NCI-H226 (cell line): Measurements from ENCODE around the gene MYPN.
"Not testable (repeated sequence)": the region's sequence is repeated elsewhere in the genome, so short reads cannot be mapped to it uniquely, and the experiment has no call there.

Source experiments
- DNase-seq: peaks from one replicate; pipeline ENCODE4 v3.0.0-alpha.2; 2015

MYPN gene

DNA sequence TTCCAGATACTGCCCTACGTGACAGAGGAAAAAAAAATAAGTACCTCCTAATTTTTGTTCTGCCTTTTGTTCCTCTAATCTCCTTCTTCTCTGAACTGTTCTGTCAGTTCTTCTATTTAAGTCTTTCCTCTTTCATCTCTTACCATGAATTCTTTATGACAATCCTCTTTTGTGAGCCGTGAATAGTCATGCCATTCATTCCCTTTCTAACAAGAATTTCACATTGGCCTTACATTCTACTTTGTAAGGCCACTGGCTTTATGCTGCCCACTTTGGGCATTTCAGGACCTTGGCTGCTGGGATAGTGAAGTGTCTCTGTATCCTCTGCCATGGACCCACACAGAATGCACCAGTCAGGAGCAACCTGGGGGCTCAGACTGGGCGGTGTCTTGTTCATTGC, 69.7 kb downstream of the MYPN start:
- no peak for DNase-seq

DNA sequence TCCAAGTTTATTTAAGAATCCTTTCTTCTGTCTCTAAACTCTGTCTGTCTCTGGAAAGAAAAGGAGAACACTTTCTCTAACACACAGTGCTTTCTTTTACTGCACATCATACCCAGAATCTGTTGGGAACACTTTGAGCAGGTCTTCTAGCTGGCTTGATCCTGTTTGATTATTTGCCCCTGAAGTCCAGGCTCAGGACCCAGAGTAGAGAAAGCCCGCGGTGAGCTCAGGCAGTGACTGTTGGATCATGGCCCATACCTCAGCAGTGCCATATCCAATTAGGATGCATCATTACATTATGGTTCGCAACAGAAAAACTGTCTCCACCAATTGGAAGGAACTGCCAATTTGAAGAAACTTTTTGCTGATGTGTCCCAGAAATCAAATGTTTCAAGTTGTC, 71.2 kb downstream of the MYPN start:
- no peak for DNase-seq

DNA sequence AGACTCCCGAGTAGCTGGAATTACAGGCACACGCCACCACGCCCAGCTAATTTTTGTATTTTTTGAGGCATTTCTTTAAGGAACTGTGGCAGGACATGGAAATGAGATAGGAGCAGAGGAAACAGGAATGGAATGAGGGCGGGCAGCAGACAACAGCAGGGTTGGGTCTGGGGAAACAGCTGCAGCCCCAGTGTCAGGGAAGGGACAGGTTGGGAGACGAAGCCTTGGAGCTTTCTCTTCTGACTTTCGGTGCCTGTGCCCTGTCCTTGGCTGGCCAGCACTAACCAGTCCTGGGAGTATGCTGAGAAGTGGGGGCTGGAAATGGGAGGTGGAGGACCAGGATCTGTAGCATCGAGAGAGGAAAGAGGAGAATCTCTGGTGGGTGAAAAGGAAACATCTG, 75.3 kb downstream of the MYPN start:
- DNase-seq = no peak

DNA sequence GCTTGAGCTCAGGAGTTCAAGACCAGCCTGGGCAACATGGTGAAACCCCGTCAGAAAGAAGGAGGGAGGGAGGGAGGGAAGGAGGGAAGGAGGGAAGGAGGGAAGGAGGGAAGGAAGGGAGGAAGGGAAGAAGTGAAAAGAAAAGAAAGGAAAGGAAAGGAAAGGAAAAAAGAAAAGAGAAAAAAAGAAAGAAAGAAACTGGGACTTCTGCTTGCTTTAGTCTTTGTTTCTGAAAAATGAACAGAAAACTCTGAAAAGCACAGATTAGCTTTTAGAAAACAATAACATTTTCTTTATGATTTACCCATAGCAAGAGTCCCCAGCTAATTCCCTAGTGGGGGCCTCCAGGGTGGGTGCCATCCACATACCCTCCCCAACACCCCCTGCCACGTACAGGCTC, 75.8 kb downstream of the MYPN start:
- no peak for DNase-seq

DNA sequence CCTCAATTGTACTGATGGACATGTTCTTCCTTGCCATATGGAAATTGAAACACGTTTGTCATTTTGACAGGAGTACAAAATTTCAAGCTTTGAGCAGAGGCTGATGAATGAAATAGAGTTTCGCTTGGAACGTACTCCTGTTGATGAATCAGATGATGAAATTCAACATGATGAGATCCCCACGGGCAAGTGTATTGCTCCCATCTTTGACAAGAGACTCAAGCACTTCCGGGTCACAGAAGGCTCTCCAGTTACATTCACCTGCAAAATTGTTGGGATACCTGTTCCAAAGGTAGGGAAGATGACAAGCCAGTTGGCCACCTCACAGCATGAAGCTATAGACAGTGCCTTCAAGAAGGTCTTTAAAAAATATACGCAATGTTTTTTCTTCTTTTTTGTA, 79.5 kb downstream of the MYPN start:
- DNase-seq = no peak

DNA sequence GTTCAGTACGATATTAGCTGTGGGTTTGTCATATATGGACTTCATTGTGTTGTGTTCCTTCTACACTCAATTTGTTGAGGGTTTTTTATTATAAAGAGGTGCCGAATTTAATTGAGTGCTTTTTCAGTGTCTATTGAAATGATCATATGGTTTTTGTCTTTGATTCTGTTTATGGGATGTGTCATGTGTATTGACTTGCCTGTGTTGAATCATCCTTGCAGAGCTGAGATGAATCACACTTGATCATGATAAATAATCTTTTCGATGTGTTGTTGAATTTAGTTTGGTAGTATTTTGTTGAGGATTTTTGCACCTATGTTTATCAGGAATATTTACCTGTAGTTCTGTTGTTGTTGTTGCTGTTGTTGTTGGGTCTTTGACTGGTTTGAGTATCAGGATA, 82.8 kb downstream of the MYPN start:
- DNase-seq = no peak

DNA sequence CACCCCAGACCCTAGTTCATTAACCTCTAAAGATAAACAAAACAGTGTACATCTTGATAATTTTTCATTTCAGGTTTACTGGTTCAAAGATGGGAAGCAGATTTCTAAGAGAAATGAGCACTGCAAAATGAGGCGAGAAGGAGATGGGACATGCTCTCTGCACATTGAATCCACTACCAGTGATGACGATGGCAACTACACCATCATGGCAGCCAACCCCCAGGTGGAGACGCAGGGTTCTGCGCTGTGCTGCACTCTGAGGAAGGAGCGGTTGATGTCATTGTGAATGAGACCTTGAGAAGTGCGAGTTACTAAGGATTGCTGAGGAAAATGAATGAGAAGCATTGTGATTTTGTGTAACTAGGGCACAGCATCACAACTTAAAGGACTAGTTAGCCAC, 85.0 kb downstream of the MYPN start:
- DNase-seq = no peak

DNA sequence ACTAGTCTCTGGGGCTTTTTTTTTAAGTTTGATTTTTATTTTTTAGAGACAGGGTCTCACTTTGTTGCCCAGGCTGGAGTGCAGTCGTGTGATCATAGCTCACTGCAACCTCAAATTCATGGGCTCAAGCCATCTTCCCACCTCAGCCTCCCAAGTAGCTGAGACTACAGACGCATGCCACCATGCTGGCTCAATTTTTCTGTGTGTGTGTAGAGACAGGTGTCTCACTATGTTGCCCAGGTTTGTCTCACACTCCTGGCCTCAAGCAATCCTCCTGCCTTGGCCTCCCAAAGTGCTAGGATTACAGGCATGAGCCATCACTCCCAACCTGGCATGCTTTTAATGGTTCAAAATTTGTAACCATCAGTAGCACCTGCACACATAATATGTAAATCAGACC, 86.5 kb downstream of the MYPN start:
- not testable (repeated sequence) for DNase-seq

DNA sequence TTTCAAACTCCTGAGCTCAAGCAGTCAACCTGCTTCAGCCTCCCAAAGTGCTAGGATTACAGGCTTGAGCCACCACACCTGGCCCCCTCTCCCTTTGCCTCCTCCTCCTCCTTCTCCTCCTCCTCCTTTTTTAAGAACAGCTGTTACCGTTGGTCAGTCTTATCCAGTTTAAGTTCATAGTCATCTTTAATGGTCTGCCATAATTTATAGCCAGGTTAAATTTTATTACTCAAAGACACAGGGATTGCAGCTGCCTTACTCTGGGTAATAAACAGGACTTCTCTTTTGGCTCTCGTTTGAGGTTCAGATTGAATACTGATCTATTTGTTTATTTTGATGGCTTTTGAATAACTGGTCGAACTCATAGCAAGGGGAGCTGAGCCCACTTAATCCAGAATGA, 87.4 kb downstream of the MYPN start:
- no peak for DNase-seq

DNA sequence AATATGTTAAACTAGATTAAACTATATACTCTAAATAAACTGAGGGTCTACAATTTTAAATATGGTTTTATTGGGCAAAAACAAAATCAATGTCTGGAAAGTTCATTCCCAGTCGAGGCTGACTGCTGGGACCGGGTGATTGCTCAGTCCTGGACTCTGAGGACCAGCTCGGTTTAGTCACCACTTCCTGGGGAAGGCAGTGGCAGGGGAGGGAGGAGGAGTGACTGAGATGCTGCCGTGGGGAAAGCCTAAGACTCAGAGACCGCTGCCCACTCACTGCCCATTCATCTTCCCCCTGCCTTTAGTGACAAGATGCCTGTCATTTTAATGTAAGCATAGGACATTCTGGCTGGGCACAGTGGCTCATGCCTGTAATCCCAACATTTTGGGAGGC, 93.7 kb downstream of the MYPN start:
- peak; percentile 27 for DNase-seq

DNA sequence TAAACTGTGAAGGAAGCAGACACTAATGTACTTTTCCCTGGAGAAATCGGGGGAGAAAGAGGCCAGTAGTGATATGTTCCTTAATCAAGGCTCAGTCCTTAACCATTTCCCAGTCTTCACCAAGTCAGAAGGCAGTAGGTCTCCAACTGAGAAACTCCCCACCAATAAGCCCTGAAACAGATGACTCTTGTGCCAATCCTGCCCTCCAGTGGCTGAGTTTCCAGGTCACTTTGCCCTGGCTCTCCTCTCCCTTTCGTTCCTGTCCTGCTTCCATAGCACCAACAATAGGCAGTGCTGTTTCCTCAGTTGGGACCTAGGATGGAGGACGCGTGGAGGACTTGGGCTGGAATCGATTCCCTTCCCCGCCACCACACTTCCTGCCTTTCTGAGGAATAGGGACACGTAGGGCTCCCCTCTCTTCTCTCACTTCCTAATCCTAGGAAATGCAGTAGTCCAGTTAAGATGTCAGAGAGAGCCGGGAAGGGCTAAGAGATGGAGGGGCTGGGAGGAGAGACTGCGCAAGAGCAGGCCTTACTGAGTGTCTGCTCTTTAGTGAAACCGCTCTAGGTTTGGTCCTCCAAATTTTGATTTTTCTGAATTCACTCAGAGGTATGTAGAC, 99.2 kb downstream of the MYPN start:
- peak; percentile 40 for DNase-seq

DNA sequence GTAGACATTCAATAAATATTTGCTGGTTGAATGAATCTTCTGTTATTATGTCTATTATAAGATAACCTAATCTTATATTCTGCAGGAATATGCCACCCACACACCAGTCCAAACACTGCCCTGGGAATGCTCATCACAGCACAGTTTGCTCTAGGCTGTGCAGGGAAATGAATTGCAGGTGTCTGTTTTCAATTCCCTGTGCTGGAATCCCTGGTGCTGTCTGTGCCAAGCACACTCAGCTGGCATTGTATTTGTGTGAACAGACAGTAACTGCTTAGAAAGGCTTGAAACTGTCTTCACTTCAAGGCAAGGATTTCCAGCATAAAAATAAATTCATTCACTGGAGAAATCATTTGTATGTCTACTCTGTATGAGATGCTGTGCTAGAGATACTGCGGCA, 102.4 kb downstream of the MYPN start:
- DNase-seq = no peak

DNA sequence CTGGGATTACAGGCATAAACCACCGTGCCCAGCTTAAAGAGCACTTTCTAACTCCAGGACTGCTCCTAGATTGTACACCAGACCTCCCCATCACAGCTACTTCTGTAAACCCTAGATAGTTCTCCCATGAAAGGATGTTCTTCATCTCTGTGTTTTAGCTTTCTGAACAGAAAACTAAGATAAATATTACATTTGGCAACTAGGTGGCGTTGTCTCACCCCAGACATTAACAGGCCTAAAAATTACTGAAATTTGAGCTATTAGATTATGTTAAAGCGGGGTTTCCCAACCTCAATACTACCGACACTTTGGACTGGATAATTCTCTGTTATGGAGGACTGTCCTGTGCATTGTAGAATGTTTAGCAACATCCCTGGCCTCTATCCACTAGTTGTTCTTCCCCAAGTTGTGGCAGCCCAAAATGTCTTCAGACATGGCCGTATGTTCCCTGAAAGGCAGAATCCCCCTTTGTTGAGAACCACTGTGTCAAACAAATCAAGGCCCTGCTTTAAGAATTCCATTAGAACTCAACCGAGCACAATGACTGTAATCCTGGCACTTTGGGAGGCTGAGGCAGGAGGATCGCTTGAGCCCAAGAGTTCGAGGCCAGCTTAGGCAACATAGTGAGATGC, 103.5 kb downstream of the MYPN start:
- DNase-seq = no peak

DNA sequence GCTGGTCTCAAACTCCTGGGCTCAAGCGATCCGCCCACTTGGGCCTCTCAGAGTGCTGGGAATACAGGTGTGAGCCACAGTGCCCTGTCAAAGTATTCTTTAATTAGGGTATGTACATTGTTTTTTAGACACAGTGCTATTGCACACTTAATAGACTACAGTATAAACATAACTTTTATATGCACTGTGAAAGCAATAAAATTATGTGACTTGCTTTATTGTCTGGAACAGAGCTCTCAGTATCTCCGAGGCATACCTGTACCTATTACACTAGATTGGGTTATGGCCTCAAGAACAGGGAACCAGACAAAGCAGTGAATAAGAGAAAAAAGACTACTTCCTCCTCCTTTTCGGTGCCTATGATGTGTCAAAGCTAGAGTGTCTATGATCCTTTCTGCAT, 109.5 kb downstream of the MYPN start:
- DNase-seq = no peak

DNA sequence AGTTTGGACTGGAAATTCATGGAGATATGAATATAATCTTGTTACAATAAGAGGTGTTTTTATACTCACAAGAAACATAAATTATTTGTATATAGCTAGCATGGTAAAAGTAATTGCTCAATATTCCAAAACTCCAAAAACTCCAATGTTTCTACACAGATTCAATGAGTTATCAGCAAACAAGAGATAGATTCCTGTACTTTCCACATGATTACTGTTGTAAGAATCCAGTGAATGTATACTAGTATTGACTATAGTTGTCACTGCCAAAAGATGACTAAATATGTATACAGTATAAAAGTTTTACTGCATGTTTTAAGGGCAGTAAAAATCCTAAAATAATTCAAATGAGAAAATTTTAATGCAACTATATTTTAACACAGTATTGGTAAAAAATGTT, 111.9 kb downstream of the MYPN start:
- DNase-seq = no peak

DNA sequence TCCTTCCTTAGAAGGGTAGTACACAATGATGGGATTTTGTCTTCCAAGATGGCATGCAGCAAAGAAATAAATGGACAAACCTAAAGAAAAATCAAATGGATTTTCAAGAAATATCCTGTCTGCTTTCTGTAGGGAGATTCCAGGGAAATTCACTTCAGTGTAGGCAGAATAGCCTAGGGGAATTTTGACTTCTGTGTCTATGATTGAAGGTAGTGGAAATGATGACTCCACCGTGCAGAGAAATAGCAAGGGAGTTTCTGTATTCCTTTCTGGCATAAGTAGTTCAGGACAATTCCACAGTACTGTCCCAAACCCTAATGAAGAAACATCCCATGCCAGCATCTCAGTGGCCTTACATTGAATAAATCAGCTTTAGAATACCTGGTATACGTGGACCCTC, 113.1 kb downstream of the MYPN start:
- no peak for DNase-seq

DNA sequence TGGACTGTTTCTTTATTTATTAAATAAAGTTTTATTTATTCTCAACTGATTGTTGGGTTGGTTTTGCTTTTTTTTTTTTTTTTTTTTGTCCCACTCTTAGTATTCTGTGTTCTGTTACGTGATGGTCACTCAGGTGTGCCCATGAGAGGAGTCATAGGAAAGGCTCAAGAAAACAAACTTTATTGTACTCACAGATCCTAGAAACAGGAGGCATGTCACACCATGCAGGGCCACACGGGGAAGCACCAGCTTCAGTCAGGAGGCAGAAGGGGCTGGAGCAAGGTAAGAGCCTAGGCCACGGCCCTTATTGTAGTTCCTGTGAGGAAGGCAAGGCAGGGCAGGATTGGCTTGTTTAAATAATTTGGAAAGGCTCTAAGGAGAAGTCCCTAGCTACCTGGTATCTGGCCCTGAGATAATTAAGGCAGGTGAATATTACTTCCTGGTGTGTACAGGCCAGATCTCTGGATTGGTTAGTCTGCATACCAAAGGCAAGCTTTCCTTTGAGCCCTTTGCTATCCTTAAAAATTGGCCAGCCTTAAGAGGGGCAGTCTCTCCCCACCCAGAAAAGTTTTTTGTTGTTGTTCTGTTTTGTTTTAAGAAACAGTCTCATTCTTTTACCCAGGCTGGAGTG, 114.4 kb downstream of the MYPN start:
- DNase-seq = no peak

DNA sequence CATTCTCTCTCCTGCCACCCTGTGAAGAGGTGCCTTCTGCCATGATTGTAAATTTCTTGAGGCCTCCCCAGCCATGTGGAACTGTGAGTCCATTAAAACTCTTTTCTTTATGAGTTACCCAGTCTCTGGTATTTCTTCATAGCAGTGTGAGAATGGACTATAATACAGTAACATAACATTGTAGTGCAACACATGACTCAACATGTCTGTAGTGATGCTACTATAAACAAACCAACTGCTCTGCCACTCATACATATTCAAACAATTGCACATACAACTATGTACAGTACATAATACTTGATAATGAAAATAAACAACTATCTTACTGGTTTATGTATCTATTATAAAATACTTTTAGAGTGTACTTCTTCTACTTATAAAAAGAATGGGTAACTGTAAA, 115.5 kb downstream of the MYPN start:
- DNase-seq = no peak

DNA sequence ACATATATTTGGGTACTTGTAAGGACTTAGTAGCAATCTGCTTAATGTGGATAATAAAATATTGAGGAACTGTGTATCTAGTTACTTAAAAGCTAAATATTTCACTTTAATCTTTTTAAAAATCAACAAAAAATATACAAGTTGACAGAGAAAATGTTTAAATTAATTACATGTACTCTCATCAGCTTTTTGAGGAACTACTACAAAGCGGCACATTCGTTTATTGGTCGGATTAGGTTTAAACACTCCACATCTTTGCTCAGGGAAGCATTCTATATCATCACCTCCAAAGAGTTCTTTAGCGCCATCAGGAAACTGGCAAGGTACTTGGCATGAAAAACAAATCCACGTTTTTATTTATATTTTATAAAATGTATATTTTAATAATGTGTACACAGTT, 121.0 kb downstream of the MYPN start:
- DNase-seq = no peak

DNA sequence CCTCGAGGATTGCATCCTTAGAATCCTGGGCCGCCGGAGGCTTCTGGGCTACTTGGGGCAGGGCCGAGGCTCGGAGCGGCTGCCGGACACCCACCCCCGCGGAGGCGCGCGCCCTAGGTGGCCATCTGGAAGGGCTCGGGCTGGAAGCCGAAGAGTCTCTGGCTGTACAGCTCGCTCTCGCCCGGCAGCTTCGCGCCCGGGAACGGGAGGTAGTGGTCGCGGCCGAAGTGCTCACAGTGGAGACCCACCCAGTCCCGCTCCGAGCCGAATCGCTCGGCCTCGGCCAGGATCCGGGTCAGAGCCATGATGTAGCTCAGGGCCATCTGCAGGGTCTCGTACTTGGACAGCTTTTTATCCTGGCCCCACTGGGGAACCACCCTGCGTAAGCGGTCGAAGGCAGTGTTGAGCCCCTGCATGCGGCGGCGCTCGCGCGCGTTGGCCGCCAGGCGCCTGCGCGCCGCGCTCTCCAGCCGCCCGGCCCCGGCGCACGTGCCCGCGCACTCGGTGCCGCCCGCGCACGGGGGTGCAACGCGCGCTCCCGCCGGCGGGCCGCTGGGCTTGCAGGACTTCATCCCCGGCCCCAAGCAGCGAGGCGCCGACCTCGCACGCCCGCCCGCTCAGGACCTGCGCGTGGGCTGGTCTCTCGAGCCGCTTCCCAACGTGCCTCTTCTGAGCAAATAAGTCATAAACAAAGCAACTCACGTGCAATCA, 122.0 kb downstream of the MYPN start:
- DNase-seq = peak; percentile 39

DNA sequence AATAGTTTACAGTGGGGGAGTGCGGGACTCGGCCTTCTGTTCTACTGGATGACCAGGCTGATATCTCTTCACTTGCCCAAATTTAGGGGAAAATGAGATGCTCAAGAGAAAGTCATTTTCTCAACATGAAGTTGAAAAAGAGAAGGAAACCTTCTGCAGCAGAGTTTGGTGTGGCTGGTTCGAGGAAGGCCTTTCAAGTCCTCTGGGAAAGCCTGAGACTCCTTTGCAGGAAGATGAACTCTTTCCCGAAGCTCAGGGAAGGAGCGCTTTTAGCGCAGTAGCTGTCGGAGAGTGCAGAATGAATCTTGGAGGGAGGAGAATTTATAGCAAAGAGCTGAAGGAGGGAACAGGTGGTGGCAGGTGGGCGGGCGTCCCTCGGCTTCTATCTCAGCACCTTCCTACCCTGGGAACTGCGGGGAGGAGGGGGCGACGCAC, 122.5 kb downstream of the MYPN start, which contains the start of gene ATOH7:
Gene ATOH7 (minus strand): TSS at position 297 of the 435 bp plus-strand sequence. CDS start 436 bp downstream, outside the sequence.
- no peak for DNase-seq

DNA sequence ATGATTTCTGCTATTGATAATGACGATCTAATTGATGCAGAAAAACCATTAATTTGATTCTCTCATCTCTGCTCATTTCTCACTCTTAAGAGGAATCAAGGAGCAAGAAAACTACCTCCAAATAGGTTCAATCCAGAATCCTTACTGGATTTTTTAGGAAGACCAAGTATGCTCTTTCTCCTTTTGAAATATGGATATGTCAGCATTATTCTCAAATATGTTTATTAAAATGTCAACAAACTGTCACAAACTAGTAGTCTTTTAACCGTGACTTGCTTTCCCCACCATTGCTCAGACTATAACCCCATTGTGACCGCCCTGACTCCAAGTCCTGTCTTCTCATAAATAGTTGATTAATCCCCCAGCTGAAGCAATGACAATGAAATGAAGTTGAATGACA, 123.8 kb downstream of the MYPN start:
- no peak for DNase-seq

DNA sequence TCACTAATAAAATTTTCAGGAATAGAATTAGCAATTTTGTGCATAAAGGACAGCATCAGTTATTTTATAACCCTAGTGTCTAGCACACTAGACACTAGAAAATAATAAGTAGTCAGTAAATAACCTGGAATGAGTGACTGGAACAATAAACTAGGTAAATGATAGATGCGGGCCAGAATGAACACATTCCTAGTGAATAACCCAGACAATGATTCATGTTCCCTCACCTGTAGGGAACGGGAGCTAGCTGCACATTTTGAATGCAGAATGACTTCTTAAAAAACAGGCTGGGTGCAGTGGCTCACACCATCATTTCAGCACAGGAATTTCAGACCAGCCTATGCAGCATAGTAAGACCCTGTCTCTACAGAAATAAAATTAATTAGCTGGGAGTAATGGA, 125.8 kb downstream of the MYPN start:
- DNase-seq = no peak

DNA sequence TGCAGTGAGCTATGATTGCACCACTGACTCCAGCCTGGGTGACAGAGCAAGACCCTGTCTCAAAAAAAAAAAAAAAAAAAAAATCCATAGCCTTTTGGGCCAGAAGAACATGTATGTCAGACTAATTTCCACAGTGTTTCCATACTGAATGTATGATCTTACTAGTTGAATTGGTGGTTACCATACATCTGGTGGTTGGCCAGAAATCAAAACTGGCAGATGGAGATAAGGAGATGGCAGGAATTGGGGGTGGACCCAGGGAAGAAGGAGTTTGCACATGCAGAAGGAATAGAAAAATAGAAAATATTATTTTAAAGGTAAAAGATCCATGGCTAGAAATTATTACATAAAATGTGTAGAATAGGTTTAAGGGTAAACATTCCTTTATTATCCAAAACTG, 126.3 kb downstream of the MYPN start:
- no peak for DNase-seq
